ENCODE measurements around the gene MBP. TPM values are rescaled to one million over a fixed set of nuclear protein-coding genes. Genes with fewer than 3 reads are reported as not detected.

Gene MBP
- total RNA-seq, 4 donors from 2014 or later: 28.6 to 55.0 (median 50.4) TPM

DNA sequence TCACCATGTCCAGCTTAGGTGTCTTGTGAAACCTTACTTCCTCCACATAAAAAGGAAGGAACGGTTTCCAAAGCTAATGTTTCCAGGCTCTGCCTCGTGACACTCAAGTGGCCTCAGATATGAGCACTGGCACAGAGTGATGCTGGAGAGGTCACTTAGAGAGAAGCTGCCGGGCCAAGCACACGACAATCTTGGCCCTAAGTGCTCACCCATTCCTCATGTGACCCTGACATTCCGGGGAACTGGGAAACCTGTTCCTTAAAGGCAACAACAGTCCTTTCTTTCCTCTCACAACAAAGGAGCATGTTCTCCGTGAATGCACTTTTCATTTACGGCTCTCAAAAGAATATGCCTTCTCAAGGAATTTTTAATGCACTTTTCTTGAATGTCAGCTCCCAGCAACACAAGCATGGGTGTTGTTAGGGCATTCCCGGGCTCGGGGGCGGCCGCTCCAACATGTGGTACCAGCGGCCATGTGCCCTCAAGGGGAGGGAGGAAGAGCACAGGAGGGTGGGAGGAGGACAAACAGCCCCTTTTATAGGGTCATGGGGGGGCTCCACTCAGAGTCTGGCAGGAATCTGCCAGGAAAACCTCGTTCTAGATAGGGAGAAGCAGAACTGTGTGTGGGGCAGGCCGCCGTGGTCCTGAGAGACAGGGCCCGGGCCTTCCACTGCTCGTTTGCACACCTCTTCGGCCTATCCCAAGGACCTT, 118.6 kb downstream of the MBP start:
- ATAC-seq (peak; percentile 97 to 98), DNase-seq (peak; percentile 92 to 94)
- peak overlapping the region; percentile 12 to 38 (median 30) for H3K4me3 ChIP-seq
- TF ChIP-seq, protein P1, sequence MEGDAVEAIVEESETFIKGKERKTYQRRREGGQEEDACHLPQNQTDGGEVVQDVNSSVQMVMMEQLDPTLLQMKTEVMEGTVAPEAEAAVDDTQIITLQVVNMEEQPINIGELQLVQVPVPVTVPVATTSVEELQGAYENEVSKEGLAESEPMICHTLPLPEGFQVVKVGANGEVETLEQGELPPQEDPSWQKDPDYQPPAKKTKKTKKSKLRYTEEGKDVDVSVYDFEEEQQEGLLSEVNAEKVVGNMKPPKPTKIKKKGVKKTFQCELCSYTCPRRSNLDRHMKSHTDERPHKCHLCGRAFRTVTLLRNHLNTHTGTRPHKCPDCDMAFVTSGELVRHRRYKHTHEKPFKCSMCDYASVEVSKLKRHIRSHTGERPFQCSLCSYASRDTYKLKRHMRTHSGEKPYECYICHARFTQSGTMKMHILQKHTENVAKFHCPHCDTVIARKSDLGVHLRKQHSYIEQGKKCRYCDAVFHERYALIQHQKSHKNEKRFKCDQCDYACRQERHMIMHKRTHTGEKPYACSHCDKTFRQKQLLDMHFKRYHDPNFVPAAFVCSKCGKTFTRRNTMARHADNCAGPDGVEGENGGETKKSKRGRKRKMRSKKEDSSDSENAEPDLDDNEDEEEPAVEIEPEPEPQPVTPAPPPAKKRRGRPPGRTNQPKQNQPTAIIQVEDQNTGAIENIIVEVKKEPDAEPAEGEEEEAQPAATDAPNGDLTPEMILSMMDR (IDR thresholded peaks at IDR 0.05 in 4 of 5, conservative IDR thresholded peaks at IDR 0.05 in 1 of 5): peak in 1 of 5 experiments; percentile 14
- TF ChIP-seq POLR2A (IDR thresholded peaks at IDR 0.05): peak in 1 of 2 donors; percentile 51
- H3K27me3 ChIP-seq: no peaks in the 10 kb centered on the region
- no peaks in the 10 kb centered on the region for H3K36me3 ChIP-seq
- intact Hi-C loops (cut with DNase I; ENCODE audit: low total_unique reads): loop anchor here (2.0 to 5.0 kb wide), 2 partner anchors 39 to 562 kb away; no protein-coding TSS in a partner anchor
- peak overlapping the region; percentile 84 to 95 (median 90) for H3K27ac ChIP-seq
- in situ Hi-C loops (cut with MboI; ENCODE audit: low sequenced_read_pairs in 4 of 4): loop anchor here in 1 of 4 donors (5.0 kb wide), 1 partner anchor 38 kb away; no protein-coding TSS in a partner anchor
- peaks cover 32 to 33% of the 10 kb centered on the region in 2 donors for H3K4me1 ChIP-seq
- H3K9me3 ChIP-seq: no peaks in the 10 kb centered on the region

DNA sequence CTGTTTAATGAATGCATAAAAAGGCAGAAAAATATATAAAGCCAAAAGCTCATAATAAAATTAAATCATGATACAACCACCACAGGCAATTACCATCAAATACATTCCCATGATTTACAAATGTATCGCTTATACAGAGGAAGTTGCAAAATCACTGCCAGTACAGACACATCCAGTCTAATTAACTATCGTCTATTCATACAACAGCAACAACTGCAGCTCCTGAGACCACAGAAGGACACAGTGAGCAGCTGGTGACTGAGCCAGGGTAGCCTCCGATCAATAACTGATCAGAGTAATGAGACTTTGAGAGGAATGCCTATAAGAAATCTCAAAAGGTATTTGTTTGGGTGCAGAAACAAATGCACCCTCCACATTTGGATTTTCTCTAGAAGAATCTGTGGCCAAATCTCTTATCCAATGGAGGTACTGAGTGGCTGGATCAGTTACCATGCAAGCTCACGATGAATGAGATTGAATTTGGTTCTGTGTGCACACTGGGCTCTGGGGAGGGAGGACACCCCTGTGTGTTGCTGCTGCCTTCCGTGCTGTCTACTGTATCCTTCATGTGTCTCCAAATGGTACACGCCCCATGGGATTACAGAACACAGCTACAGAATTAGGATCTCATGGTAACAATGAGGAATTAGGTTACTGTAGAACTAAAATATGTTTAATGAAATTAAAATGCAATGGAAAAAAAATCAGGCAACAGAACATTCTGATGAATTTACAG, 119.6 kb downstream of the MBP start:
- H3K4me3 ChIP-seq: no peak overlapping the region
- intact Hi-C loops (cut with DNase I; ENCODE audit: low total_unique reads) (loop anchor here (5.0 kb wide), 1 partner anchor 561 kb away; no protein-coding TSS in a partner anchor), in situ Hi-C loops (cut with MboI; ENCODE audit: low sequenced_read_pairs in 4 of 4) (loop anchor here in 1 of 4 donors (5.0 kb wide), 1 partner anchor 39 kb away; no protein-coding TSS in a partner anchor)
- H3K4me1 ChIP-seq: peaks cover 32 to 33% of the 10 kb centered on the region in 2 donors
- ATAC-seq: peak; percentile 17 to 30
- no peaks in the 10 kb centered on the region for H3K9me3 ChIP-seq
- H3K27ac ChIP-seq: peak overlapping the region; percentile 84 to 95 (median 90)
- TF ChIP-seq POLR2A (IDR thresholded peaks at IDR 0.05): no peak
- TF ChIP-seq, protein P1 (IDR thresholded peaks at IDR 0.05 in 4 of 5, conservative IDR thresholded peaks at IDR 0.05 in 1 of 5): no peak
- DNase-seq: no peak
- H3K27me3 ChIP-seq: no peaks in the 10 kb centered on the region
- no peaks in the 10 kb centered on the region for H3K36me3 ChIP-seq

DNA sequence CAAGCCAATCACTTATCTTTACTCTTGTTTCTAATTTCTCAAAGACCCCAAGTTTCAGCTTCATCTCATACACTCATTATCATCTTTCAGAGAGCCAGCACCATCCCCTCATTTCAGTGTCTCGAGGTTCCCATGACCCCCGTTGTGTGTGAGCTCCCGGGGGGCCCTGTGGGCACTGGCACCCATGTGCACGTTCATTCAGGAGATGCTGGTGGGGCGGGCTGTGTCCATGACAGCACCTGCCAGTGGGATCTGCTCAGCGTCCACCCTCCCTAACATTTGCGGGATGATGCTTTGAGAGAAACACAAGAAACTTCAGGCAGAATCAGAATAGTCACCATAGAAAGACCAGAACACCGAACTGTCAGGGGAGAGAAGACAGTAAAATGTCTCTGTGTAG, 120.5 kb downstream of the MBP start:
- Histone ChIP-seq H3K4me1 (peaks cover 32 to 35% of the 10 kb centered on the region in 2 donors), H3K36me3 (no peaks in the 10 kb centered on the region), H3K27ac (peak overlapping the region; percentile 47 to 95 (median 85)), H3K27me3 (no peaks in the 10 kb centered on the region), H3K4me3 (no peak overlapping the region), H3K9me3 (no peaks in the 10 kb centered on the region)
- intact Hi-C loops (cut with DNase I; ENCODE audit: low total_unique reads): loop anchor here (5.0 kb wide), 1 partner anchor 560 kb away; no protein-coding TSS in a partner anchor
- in situ Hi-C loops (cut with MboI; ENCODE audit: low sequenced_read_pairs in 4 of 4): loop anchor here in 1 of 4 donors (5.0 kb wide), 1 partner anchor 40 kb away; no protein-coding TSS in a partner anchor
- DNase-seq (no peak), ATAC-seq (no peak)
- no peak for TF ChIP-seq POLR2A (IDR thresholded peaks at IDR 0.05)
- TF ChIP-seq, protein P1 (IDR thresholded peaks at IDR 0.05 in 4 of 5, conservative IDR thresholded peaks at IDR 0.05 in 1 of 5): no peak

DNA sequence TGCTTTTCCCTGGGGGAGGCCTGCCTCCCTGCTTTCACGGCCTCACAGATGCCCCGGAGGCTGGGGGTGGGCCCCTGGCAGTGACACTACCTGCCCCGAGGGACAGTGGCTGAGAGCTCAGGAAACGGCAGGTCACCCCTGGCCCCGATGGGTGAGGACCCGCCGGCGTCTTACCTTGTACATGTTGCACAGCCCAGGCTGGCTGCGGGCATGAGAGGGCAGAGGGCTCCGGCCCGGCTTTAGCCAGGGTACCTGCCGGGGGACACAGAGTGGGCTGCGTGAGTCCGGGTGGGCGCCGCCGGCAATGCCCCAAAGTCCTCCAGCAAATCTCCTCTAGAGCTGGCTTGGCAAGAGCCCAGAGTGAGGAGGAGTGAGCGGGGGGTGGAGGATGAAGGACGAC, 122.9 kb downstream of the MBP start:
- DNase-seq: no peak
- no peak for ATAC-seq
- in situ Hi-C loops (cut with MboI; ENCODE audit: low sequenced_read_pairs in 4 of 4): loop anchor here in 2 of 4 donors (5.0 to 10.0 kb wide), 2 partner anchors 43 to 45 kb away; no protein-coding TSS in a partner anchor
- Histone ChIP-seq H3K9me3 (no peaks in the 10 kb centered on the region), H3K4me3 (no peak overlapping the region), H3K4me1 (peaks cover 23 to 26% of the 10 kb centered on the region in 2 donors), H3K27me3 (no peaks in the 10 kb centered on the region), H3K36me3 (no peaks in the 10 kb centered on the region), H3K27ac (no peak overlapping the region)
- intact Hi-C loops (cut with DNase I; ENCODE audit: low total_unique reads): loop anchor here (5.0 kb wide), 1 partner anchor 557 kb away; no protein-coding TSS in a partner anchor
- TF ChIP-seq, protein P1 (IDR thresholded peaks at IDR 0.05 in 4 of 5, conservative IDR thresholded peaks at IDR 0.05 in 1 of 5): no peak
- no peak for TF ChIP-seq POLR2A (IDR thresholded peaks at IDR 0.05)

Measured in gastrocnemius medialis (tissue), 4 donors.